ENCODE measurements around the gene CXCL13.

DNA sequence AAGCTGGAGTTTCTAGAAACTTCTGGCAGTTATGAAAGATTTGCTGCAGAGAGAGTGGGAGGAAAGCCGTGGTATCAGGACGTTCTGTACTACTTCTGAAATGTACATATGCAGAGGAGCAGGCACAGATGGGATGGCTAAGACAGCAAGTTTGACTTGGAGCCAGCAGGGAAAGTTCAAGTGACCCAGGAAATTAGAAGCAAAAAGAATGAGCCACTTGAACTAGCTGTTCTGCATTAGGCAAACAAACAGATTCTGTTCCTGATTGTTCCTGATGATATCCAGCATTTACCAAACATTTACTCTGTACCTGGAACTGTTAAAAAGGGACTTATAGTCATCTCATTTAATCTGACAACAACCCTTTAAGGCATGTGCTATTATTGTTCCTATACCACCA is 41.4 kb upstream of the CXCL13 start:
- TF ChIP-seq, protein P1, sequence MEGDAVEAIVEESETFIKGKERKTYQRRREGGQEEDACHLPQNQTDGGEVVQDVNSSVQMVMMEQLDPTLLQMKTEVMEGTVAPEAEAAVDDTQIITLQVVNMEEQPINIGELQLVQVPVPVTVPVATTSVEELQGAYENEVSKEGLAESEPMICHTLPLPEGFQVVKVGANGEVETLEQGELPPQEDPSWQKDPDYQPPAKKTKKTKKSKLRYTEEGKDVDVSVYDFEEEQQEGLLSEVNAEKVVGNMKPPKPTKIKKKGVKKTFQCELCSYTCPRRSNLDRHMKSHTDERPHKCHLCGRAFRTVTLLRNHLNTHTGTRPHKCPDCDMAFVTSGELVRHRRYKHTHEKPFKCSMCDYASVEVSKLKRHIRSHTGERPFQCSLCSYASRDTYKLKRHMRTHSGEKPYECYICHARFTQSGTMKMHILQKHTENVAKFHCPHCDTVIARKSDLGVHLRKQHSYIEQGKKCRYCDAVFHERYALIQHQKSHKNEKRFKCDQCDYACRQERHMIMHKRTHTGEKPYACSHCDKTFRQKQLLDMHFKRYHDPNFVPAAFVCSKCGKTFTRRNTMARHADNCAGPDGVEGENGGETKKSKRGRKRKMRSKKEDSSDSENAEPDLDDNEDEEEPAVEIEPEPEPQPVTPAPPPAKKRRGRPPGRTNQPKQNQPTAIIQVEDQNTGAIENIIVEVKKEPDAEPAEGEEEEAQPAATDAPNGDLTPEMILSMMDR (IDR thresholded peaks at IDR 0.05), result no peak
- TF ChIP-seq POLR2A (IDR thresholded peaks at IDR 0.05), result no peak
